K562 (cell line): Measurements from ENCODE around the gene SP2. TPM values are rescaled to one million over a fixed set of nuclear protein-coding genes. Genes with fewer than 3 reads are reported as not detected.
A peak's percentile ranks its signal among the peaks of the same experiment; 100 is the strongest.

Experiments used
- ATAC-seq: fragments of 200-7000 bp; cut with Tn5 transposase; 3 replicates; pipeline ENCODE4 v1.9.1; 2020; ENCODE audit warnings: moderate library complexity
- BruUV-seq: library from RNA; stranded (reverse); fragments of 400-500 nt; replicated peaks from 2 replicates; lab custom pipeline; 2021; lab: Mats Ljungman, UMichigan
- CTCF ChIA-PET: fragments of 300-600 bp; formaldehyde crosslinking; extraction: SDS; loops from one replicate; lab custom pipeline; 2021; ENCODE audit warnings: low intra/inter-chr PET ratio; lab: Yijun Ruan, JAX
- POLR2A ChIA-PET: fragments of 300-600, 350-650 bp; sonication (Branson Sonifier 250); formaldehyde crosslinking; extraction: SDS; loops from one replicate; lab custom pipeline; 2021; ENCODE audit warnings: antibody characterized with exemption, inconsistent platforms; lab: Yijun Ruan, JAX
- DNase-seq, 4 experiments: peaks; one replicate each; pipeline versions ENCODE4 v3.0.0 to v3.0.0-alpha.2; 2011 to 2018; ENCODE audit warnings: low spot score in 3 of 4, mixed read lengths in 3 of 4; ENCODE audit errors: extremely low read depth in 1 of 4
- FAIRE-seq: peaks from 2 replicates; lab custom pipeline; 2011; peaks lifted over from hg19 to GRCh38; lab: Jason Lieb, UNC
- H2AFZ ChIP-seq: 2 replicates; pipeline ENCODE4 v1.6.0; 2011; ENCODE audit warnings: low read depth, low read length, control low read depth, inconsistent platforms
- H3K27ac ChIP-seq: fragments of 200-600 bp; 3 replicates; pipeline ENCODE4 v1.8.0; 2011; ENCODE audit warnings: low read depth, mild to moderate bottlenecking, control low read depth, inconsistent platforms, low read length, moderate library complexity, mixed read lengths; ENCODE audit errors: extremely low read depth
- H3K27me3 ChIP-seq, 2 experiments: fragments of 300-600 bp in 1 of 2; 2 replicates in 1 of 2; 3 replicates in 1 of 2; pipeline versions ENCODE4 v1.6.0 to v1.8.0; 2011; ENCODE audit warnings: inconsistent platforms in 2 of 2, low read length in 2 of 2, mild to moderate bottlenecking in 1 of 2, mixed read lengths in 1 of 2, moderate library complexity in 1 of 2; ENCODE audit not compliant: control insufficient read depth in 2 of 2, insufficient read depth in 2 of 2
- H3K36me3 ChIP-seq: fragments of 300-600 bp; 3 replicates; pipeline ENCODE4 v1.8.0; 2011; ENCODE audit warnings: mild to moderate bottlenecking, low read length, inconsistent platforms; ENCODE audit not compliant: control insufficient read depth, insufficient read depth
- H3K4me1 ChIP-seq, 2 experiments: fragments of 200-600 bp in 1 of 2; replicated peaks in 1 of 2; 2 replicates in 1 of 2; 3 replicates in 1 of 2; pipeline versions ENCODE4 v1.5.1 to v1.8.0; 2011; ENCODE audit warnings: inconsistent platforms in 2 of 2, low read length in 2 of 2, mild to moderate bottlenecking in 1 of 2, mixed read lengths in 1 of 2, moderate library complexity in 1 of 2; ENCODE audit not compliant: control insufficient read depth in 2 of 2, insufficient read depth in 2 of 2
- H3K4me2 ChIP-seq: 2 replicates; pipeline ENCODE4 v1.6.1; 2011; ENCODE audit warnings: low read length, control low read depth, inconsistent platforms, mixed read lengths; ENCODE audit not compliant: insufficient read depth
- H3K4me3 ChIP-seq: fragments of 200-600 bp; sonication (generic), shearing (Covaris generic); 2 replicates; pipeline ENCODE4 v1.5.1; 2016; ENCODE audit warnings: control low read depth, inconsistent platforms
- H3K79me2 ChIP-seq: fragments of 200-600 bp; 3 replicates; pipeline ENCODE4 v1.8.0; 2011; ENCODE audit warnings: low read length, inconsistent platforms; ENCODE audit not compliant: control insufficient read depth, insufficient read depth
- H3K9ac ChIP-seq, 2 experiments: 2 replicates each; pipeline versions ENCODE4 v1.6.0 to v1.6.1; 2011; ENCODE audit warnings: low read depth in 2 of 2, low read length in 2 of 2, control low read depth in 1 of 2, inconsistent platforms in 1 of 2, mild to moderate bottlenecking in 1 of 2, mixed read lengths in 1 of 2; ENCODE audit not compliant: insufficient read depth in 1 of 2
- H3K9me1 ChIP-seq: one replicate; pipeline ENCODE4 v1.6.0; 2011; ENCODE audit warnings: inconsistent platforms, mild to moderate bottlenecking, low read length, moderate library complexity; ENCODE audit not compliant: control insufficient read depth, insufficient read depth
- H3K9me3 ChIP-seq: replicated peaks from 2 replicates; pipeline ENCODE4 v1.5.1; 2011; ENCODE audit warnings: low read depth, low read length, inconsistent platforms; ENCODE audit not compliant: control insufficient read depth, insufficient read depth
- H4K20me1 ChIP-seq: replicated peaks from 2 replicates; pipeline ENCODE4 v1.6.1; 2011; ENCODE audit warnings: low read length, inconsistent platforms, mixed read lengths; ENCODE audit not compliant: control insufficient read depth, insufficient read depth
- BHLHE40 ChIP-seq: IDR thresholded peaks from 2 replicates; pipeline ENCODE4 v1.6.1; 2011; ENCODE audit warnings: low read length, improper control_type of control experiment
- CGGBP1 ChIP-seq: fragments of 250-450 bp; sonication (Bioruptor Pico); IDR thresholded peaks from 2 replicates; pipeline ENCODE4 v1.9.0; 2021; ENCODE audit warnings: mild to moderate bottlenecking
- CHCHD3 ChIP-seq: fragments of 250-450 bp; sonication (Bioruptor Pico); IDR thresholded peaks from 2 replicates; pipeline ENCODE4 v2.1.2; 2022; ENCODE audit warnings: mild to moderate bottlenecking
- CHD4 ChIP-seq: fragments of 200-600 bp; sonication (generic); IDR thresholded peaks from 3 replicates; pipeline ENCODE4 v1.6.1; 2012; ENCODE audit warnings: low read depth, mild to moderate bottlenecking, mixed read lengths, low read length, inconsistent platforms; ENCODE audit not compliant: insufficient read depth, insufficient replicate concordance, poor library complexity, severe bottlenecking
- COPS2 ChIP-seq: fragments of 450-650 bp; conservative IDR thresholded peaks from 2 replicates; pipeline ENCODE4 v1.6.1; 2016; ENCODE audit warnings: mild to moderate bottlenecking, moderate library complexity
- EP400 ChIP-seq: fragments of 450-650 bp; IDR thresholded peaks from 2 replicates; pipeline ENCODE4 v1.6.1; 2017; ENCODE audit warnings: antibody characterized with exemption, mild to moderate bottlenecking, moderate library complexity
- FOXJ2 ChIP-seq: fragments of 200-800 bp; sonication (Bioruptor generic); IDR thresholded peaks from 2 replicates; pipeline ENCODE4 v1.6.1; 2016; ENCODE audit warnings: missing genetic modification characterization, missing compliant biosample characterization
- GATAD2B ChIP-seq: fragments of 450-650 bp; IDR thresholded peaks from 2 replicates; pipeline ENCODE4 v1.6.1; 2017; ENCODE audit warnings: mild to moderate bottlenecking, borderline replicate concordance
- HNRNPK ChIP-seq: fragments of 200-400 bp; formaldehyde crosslinking; IDR thresholded peaks from one replicate; pipeline ENCODE4 v1.6.1; 2018; ENCODE audit warnings: mild to moderate bottlenecking, low read depth, low read length; ENCODE audit not compliant: poor library complexity, severe bottlenecking
- MTA1 ChIP-seq: fragments of 450-650 bp; IDR thresholded peaks from 2 replicates; pipeline ENCODE4 v1.6.1; 2017; ENCODE audit warnings: borderline replicate concordance
- NRF1 ChIP-seq, 2 experiments: fragments of 450-650 bp; IDR thresholded peaks in 1 of 2; conservative IDR thresholded peaks in 1 of 2; 2 replicates each; pipeline ENCODE4 v1.6.1; 2014; ENCODE audit warnings: mild to moderate bottlenecking in 2 of 2
- PHF8 ChIP-seq: fragments of 200-600 bp; sonication (generic); IDR thresholded peaks from 2 replicates; pipeline ENCODE4 v1.6.1; 2012; ENCODE audit warnings: mixed run types, mild to moderate bottlenecking, inconsistent platforms, low read length, moderate library complexity, borderline replicate concordance
- POLR2G ChIP-seq: fragments of 200-400 bp; formaldehyde crosslinking; IDR thresholded peaks from 2 replicates; pipeline ENCODE4 v1.6.1; 2017; ENCODE audit warnings: low read depth, mild to moderate bottlenecking, antibody characterized with exemption, low read length, moderate library complexity
- RBM22 ChIP-seq: fragments of 200-400 bp; formaldehyde crosslinking; IDR thresholded peaks from 2 replicates; pipeline ENCODE4 v1.6.1; 2018; ENCODE audit warnings: low read length, low read depth; ENCODE audit not compliant: poor library complexity, severe bottlenecking
- RCOR1 ChIP-seq, 2 experiments: IDR thresholded peaks; 2 replicates each; pipeline ENCODE4 v1.6.1; 2012; ENCODE audit warnings: low read depth in 2 of 2, low read length in 2 of 2, borderline replicate concordance in 1 of 2, improper control_type of control experiment in 1 of 2
- RUNX1 ChIP-seq: sonication (generic); IDR thresholded peaks from 2 replicates; pipeline ENCODE4 v1.6.1; 2016; ENCODE audit warnings: antibody characterized with exemption, low read depth
- SNIP1 ChIP-seq: fragments of 450-650 bp; IDR thresholded peaks from 2 replicates; pipeline ENCODE4 v1.7.1; 2017; ENCODE audit warnings: low read depth, mild to moderate bottlenecking
- TAL1 ChIP-seq: fragments of 450-650 bp; IDR thresholded peaks from 2 replicates; pipeline ENCODE4 v1.6.1; 2016; ENCODE audit warnings: mild to moderate bottlenecking
- ZNF408 ChIP-seq: fragments of 250-450 bp; sonication (Bioruptor Pico); IDR thresholded peaks from 2 replicates; pipeline ENCODE4 v1.4.0; 2020; ENCODE audit warnings: low read depth, mild to moderate bottlenecking, moderate library complexity
- WGBS: fragments of 100-300 bp; shearing (Covaris generic); methylation state at CpG from one replicate; pipeline ENCODE4 v1.1.6; 2016; ENCODE audit warnings: low coverage, mixed read lengths; ENCODE audit not compliant: insufficient coverage; ENCODE audit errors: missing lambda C conversion rate; 5-methylcytosine and 5-hydroxymethylcytosine counted together
- in situ Hi-C: fragments of 300-500 bp; cut with MboI; formaldehyde crosslinking; loops from 4 replicates; pipeline ENCODE4 v1.15.0; 2018; ENCODE audit warnings: inconsistent platforms, mixed read lengths
- intact Hi-C: fragments of 100-400 bp; cut with micrococcal nuclease; formaldehyde crosslinking; loops from 2 replicates; pipeline ENCODE4 v1.14.2; 2022
- polyA plus RNA-seq, 8 experiments: library from polyadenylated mRNA; depleted of rRNA in 4 of 8; stranded (reverse) in 5 of 8; unstranded in 3 of 8; fragments of >200 nt; fragmentation: Nextera tagmentation in 2 of 8; fragmentation: Illumina TruSeq in 1 of 8; extraction: Ambion mirVana in 2 of 8; extraction: Trizol in 1 of 8; gene quantifications; 2 replicates each; pipeline versions ENCODE4 v1.2.1 to v1.2.3, GENCODE V29; 2011 to 2014; ENCODE audit warnings: inconsistent platforms in 1 of 8, missing spikeins in 1 of 8
- total RNA-seq, 7 experiments: library from RNA; depleted of rRNA in 6 of 7; stranded (reverse); fragments of >200 nt in 6 of 7; fragmentation: Illumina TruSeq in 2 of 7; extraction: Trizol in 2 of 7; gene quantifications; 2 replicates each; pipeline versions ENCODE4 v1.2.1 to v1.2.3, GENCODE V29; 2011 to 2021; ENCODE audit warnings: low replicate concordance in 1 of 7

Gene SP2
- total and polyA plus RNA-seq, 9 of the 15 experiments (the other 6 are each of a cell fraction or from before 2014, with no cell fraction given) = 0.77 to 22.3 (median 2.3) TPM

- DNase-seq = no peak
- WGBS = 61% methylated on average over 6 of the region's 7 CpGs
- intact Hi-C loops = no loop called here
- no peak overlapping the region for H3K4me2 ChIP-seq
- no peaks in the 10 kb centered on the region for H3K36me3 ChIP-seq
- FAIRE-seq = no peak
- no peaks in the 10 kb centered on the region for H3K9me3 ChIP-seq
- H4K20me1 ChIP-seq = no peaks in the 10 kb centered on the region
- ATAC-seq = no peak
- no TSS peak for BruUV-seq
- H3K27me3 ChIP-seq = no peaks in the 10 kb centered on the region
- H2AFZ ChIP-seq = no peak overlapping the region
- H3K4me1 ChIP-seq = peaks cover 44 to 45% of the 10 kb centered on the region in 2 experiments
- no peak overlapping the region for H3K27ac ChIP-seq
- in situ Hi-C loops = no loop called here
- no peaks in the 10 kb centered on the region for H3K79me2 ChIP-seq
- POLR2A ChIA-PET = interaction anchor here (0.8 kb wide), 1 partner anchor 31 kb away, joined by 4 read pairs; the partner anchor contains the start of gene SP2
- H3K9ac ChIP-seq = peak overlapping the region in 1 of 2 experiments; percentile 55; a peak in 1 of 4 replicates
- H3K4me3 ChIP-seq = no peak overlapping the region
- CTCF ChIA-PET = interaction anchor here (0.6 kb wide), 1 partner anchor 16 kb away, joined by 3 read pairs; no protein-coding TSS in a partner anchor
- H3K9me1 ChIP-seq = no peaks in the 10 kb centered on the region
- TF ChIP-seq BHLHE40 = no peak
- TF ChIP-seq RBM22 = no peak
- TF ChIP-seq EP400 = no peak
- TF ChIP-seq NRF1 (conservative IDR thresholded peaks at IDR 0.05 in 1 of 2, IDR thresholded peaks at IDR 0.05 in 1 of 2) = no peak
- no peak for TF ChIP-seq SNIP1
- no peak for TF ChIP-seq HNRNPK
- TF ChIP-seq POLR2G = no peak
- TF ChIP-seq RCOR1 (IDR thresholded peaks at IDR 0.05; ENCODE audit: borderline replicate concordance in 1 of 2, low read depth in 2 of 2, low read length in 2 of 2) = no peak
- no peak for TF ChIP-seq RUNX1
- TF ChIP-seq PHF8 = no peak
- no peak for TF ChIP-seq CHD4
- TF ChIP-seq ZNF408 = no peak
- TF ChIP-seq CHCHD3 = no peak
- TF ChIP-seq GATAD2B = no peak
- TF ChIP-seq MTA1 = no peak
- TF ChIP-seq COPS2 = no peak
- TF ChIP-seq FOXJ2 (tag) = no peak
- TF ChIP-seq CGGBP1 (CRISPR knock-in tag) = no peak
- TF ChIP-seq TAL1 = no peak
These were observed 31.2 kb upstream of the SP2 start for GRCh38 chr17:47864791-47865216.
